T-cell (primary cell): ENCODE measurements around the gene SRSF2. TPM values are rescaled to one million over a fixed set of nuclear protein-coding genes. Genes with fewer than 3 reads are reported as not detected.

Source experiments
- ATAC-seq, 4 experiments: fragments of 200-7000 bp in 3 of 4; fragments of 150-1000 bp in 1 of 4; cut with Tn5 transposase; replicated peaks in 1 of 4; 1 replicate in 3 of 4; 2 replicates in 1 of 4; pipeline ENCODE4 v1.10.0; 2021; ENCODE audit warnings: moderate library complexity in 3 of 4, mild to moderate bottlenecking in 2 of 4, moderate number of reproducible peaks in 1 of 4
- CTCF ChIA-PET, 2 donors: fragments of 300-600 bp; sonication (Branson Sonifier 250); formaldehyde crosslinking; loops; one replicate each; lab custom pipeline; 2022; ENCODE audit warnings: antibody characterized with exemption in 2 of 2; lab: Charles Lee
- POLR2A ChIA-PET, 2 donors: fragments of 300-600 bp; sonication (Branson Sonifier 250); formaldehyde crosslinking; loops; one replicate each; lab custom pipeline; 2022; ENCODE audit warnings: antibody characterized with exemption in 2 of 2; lab: Charles Lee
- DNase-seq, 35 experiments: peaks; one replicate each; pipeline versions ENCODE4 v3.0.0 to v3.0.0-alpha.2; 2013 to 2023
- H3K27ac ChIP-seq: one replicate; pipeline ENCODE4 v1.5.1; 2013; ENCODE audit warnings: low read length
- H3K27me3 ChIP-seq, 2 experiments: replicated peaks in 1 of 2; 1 replicate in 1 of 2; 2 replicates in 1 of 2; pipeline versions ENCODE4 v1.6.1 to v1.7.0; 2013; ENCODE audit warnings: low read length in 1 of 2, mixed read lengths in 1 of 2; ENCODE audit not compliant: control insufficient read depth in 2 of 2, insufficient read depth in 2 of 2; ENCODE audit errors: extremely low read depth in 1 of 2
- H3K36me3 ChIP-seq, 2 donors: 1 replicate in 1 of 2; 2 replicates in 1 of 2; pipeline versions ENCODE4 v1.6.1 to v1.7.0; 2013; ENCODE audit warnings: low read length in 1 of 2; ENCODE audit not compliant: control insufficient read depth in 2 of 2, insufficient read depth in 1 of 2; ENCODE audit errors: extremely low read depth in 1 of 2
- H3K4me1 ChIP-seq, 2 experiments: 1 replicate in 1 of 2; 2 replicates in 1 of 2; pipeline versions ENCODE4 v1.6.1 to v1.7.0; 2013; ENCODE audit warnings: low read length in 2 of 2, mixed read lengths in 1 of 2; ENCODE audit not compliant: insufficient read depth in 2 of 2, control insufficient read depth in 1 of 2; ENCODE audit errors: extremely low read depth in 1 of 2
- H3K4me3 ChIP-seq, 2 donors: 1 replicate in 1 of 2; 2 replicates in 1 of 2; pipeline versions ENCODE4 v1.5.1 to v1.7.0; 2013; ENCODE audit warnings: mild to moderate bottlenecking in 2 of 2, low read length in 1 of 2, moderate library complexity in 1 of 2; ENCODE audit not compliant: control insufficient read depth in 1 of 2; ENCODE audit errors: extremely low read depth in 1 of 2
- H3K9me3 ChIP-seq: 2 replicates; pipeline ENCODE4 v1.7.0; 2013
- H3K27ac Mint-ChIP-seq, 2 donors: one replicate each; pipeline ENCODE4 v1.8.0; 2020 to 2021; ENCODE audit warnings: mild to moderate bottlenecking in 2 of 2, mixed read lengths in 2 of 2
- H3K27me3 Mint-ChIP-seq, 2 donors: one replicate each; pipeline ENCODE4 v1.8.0; 2021 to 2022; ENCODE audit warnings: mixed read lengths in 2 of 2
- H3K36me3 Mint-ChIP-seq: one replicate; pipeline ENCODE4 v1.8.0; 2021; ENCODE audit warnings: mixed read lengths
- H3K4me1 Mint-ChIP-seq, 3 donors: one replicate each; pipeline ENCODE4 v1.8.0; 2020 to 2022; ENCODE audit warnings: mixed read lengths in 3 of 3, mild to moderate bottlenecking in 1 of 3
- H3K4me3 Mint-ChIP-seq, 3 donors: one replicate each; pipeline ENCODE4 v1.8.0; 2020 to 2022; ENCODE audit warnings: mild to moderate bottlenecking in 3 of 3, mixed read lengths in 3 of 3, moderate library complexity in 3 of 3
- H3K9me3 Mint-ChIP-seq, 3 donors: one replicate each; pipeline ENCODE4 v1.8.0; 2020 to 2022; ENCODE audit warnings: mixed read lengths in 3 of 3
- WGBS: methylation state at CpG from one replicate; pipeline ENCODE4 v1.1.5; 2013; ENCODE audit warnings: missing lambda C conversion rate; ENCODE audit not compliant: insufficient coverage; 5-methylcytosine and 5-hydroxymethylcytosine counted together
- total RNA-seq, 35 experiments: library from RNA in 6 of 35; stranded (reverse) in 6 of 35; fragments of 120-200 nt in 1 of 35; gene quantifications; one replicate each; pipeline versions ENCODE4 v1.2.1 to v1.2.4 and lab custom pipeline; 2013 to 2026

SRSF2 gene
- total RNA-seq, 5 donors from 2014 or later (not counting 1 experiment from before 2014, with no cell fraction given): 349 to 413 (median 382) TPM

GRCh38 chr17:76704805-76705204 lies 32.3 kb downstream of the SRSF2 start:
- H3K4me3 ChIP-seq: no peak overlapping the region
- no peak overlapping the region for H3K27ac ChIP-seq
- H3K4me3 Mint-ChIP-seq: no peak overlapping the region
- peaks cover 0 to 11% (median 7%) of the 10 kb centered on the region in 3 donors for H3K4me1 Mint-ChIP-seq
- H3K9me3 ChIP-seq: no peaks in the 10 kb centered on the region
- no peaks in the 10 kb centered on the region for H3K36me3 Mint-ChIP-seq
- ChIA-PET CTCF (interaction anchor here in 1 of 2 donors (0.6 kb wide), 2 partner anchors 10 to 187 kb away, joined by 4 to 8 read pairs; no protein-coding TSS in a partner anchor), POLR2A (interaction anchor here (0.6 to 0.7 kb wide), 2 partner anchors 11 to 814 kb away, joined by 4 to 8 read pairs; no protein-coding TSS in a partner anchor)
- H3K36me3 ChIP-seq: no peaks in the 10 kb centered on the region
- peaks cover 0 to 4% of the 10 kb centered on the region in 2 experiments for H3K27me3 ChIP-seq
- no peaks in the 10 kb centered on the region for H3K27me3 Mint-ChIP-seq
- H3K27ac Mint-ChIP-seq: no peak overlapping the region
- ATAC-seq: no peak
- WGBS: no CpG with 5 or more reads among the region's 4 CpGs
- no peaks in the 10 kb centered on the region for H3K9me3 Mint-ChIP-seq
- DNase-seq: no peak
- peaks cover 0 to 19% of the 10 kb centered on the region in 2 experiments for H3K4me1 ChIP-seq

- WGBS: 100% methylated on average over 5 of the region's 10 CpGs
- Histone ChIP-seq H3K4me1 (peaks cover 0 to 19% of the 10 kb centered on the region in 2 experiments), H3K27me3 (peaks cover 0 to under 1% of the 10 kb centered on the region in 2 experiments), H3K36me3 (no peaks in the 10 kb centered on the region), H3K9me3 (no peaks in the 10 kb centered on the region), H3K4me3 (no peak overlapping the region), H3K27ac (no peak overlapping the region)
- DNase-seq: no peak
- Mint-ChIP-seq H3K4me1 (peaks cover 0 to 6% (median 0%) of the 10 kb centered on the region in 3 donors), H3K4me3 (no peak overlapping the region), H3K27me3 (no peaks in the 10 kb centered on the region), H3K27ac (no peak overlapping the region), H3K36me3 (no peaks in the 10 kb centered on the region), H3K9me3 (no peaks in the 10 kb centered on the region)
- no peak for ATAC-seq
- POLR2A ChIA-PET: no interaction called here
- CTCF ChIA-PET: interaction anchor here in 1 of 2 donors (0.7 kb wide), 1 partner anchor 96 kb away, joined by 3 read pairs; no protein-coding TSS in a partner anchor
Observed at GRCh38 chr17:76702941-76703637, 34.0 kb downstream of the SRSF2 start.

GRCh38 chr17:76702076-76702475 lies 35.1 kb downstream of the SRSF2 start:
- no peaks in the 10 kb centered on the region for H3K9me3 ChIP-seq
- POLR2A ChIA-PET: interaction anchor here in 1 of 2 donors (0.6 kb wide), 1 partner anchor 26 kb away, joined by 4 read pairs; no protein-coding TSS in a partner anchor
- H3K9me3 Mint-ChIP-seq: no peaks in the 10 kb centered on the region
- H3K4me1 ChIP-seq: peaks cover 0 to 21% of the 10 kb centered on the region in 2 experiments
- peaks cover 0 to 6% (median 0%) of the 10 kb centered on the region in 3 donors for H3K4me1 Mint-ChIP-seq
- no peak overlapping the region for H3K27ac Mint-ChIP-seq
- H3K27me3 Mint-ChIP-seq: no peaks in the 10 kb centered on the region
- no peaks in the 10 kb centered on the region for H3K36me3 ChIP-seq
- H3K4me3 Mint-ChIP-seq: no peak overlapping the region
- H3K36me3 Mint-ChIP-seq: no peaks in the 10 kb centered on the region
- CTCF ChIA-PET: no interaction called here
- no CpG with 5 or more reads among the region's 2 CpGs for WGBS
- no peak overlapping the region for H3K27ac ChIP-seq
- ATAC-seq (no peak), DNase-seq (no peak)
- H3K27me3 ChIP-seq: peaks cover 0 to 5% of the 10 kb centered on the region in 2 experiments
- H3K4me3 ChIP-seq: no peak overlapping the region

- H3K27ac Mint-ChIP-seq: no peak overlapping the region
- CTCF ChIA-PET: no interaction called here
- Histone ChIP-seq H3K27me3 (peaks cover 0 to 5% of the 10 kb centered on the region in 2 experiments), H3K9me3 (no peaks in the 10 kb centered on the region), H3K36me3 (no peaks in the 10 kb centered on the region), H3K4me3 (no peak overlapping the region), H3K27ac (no peak overlapping the region), H3K4me1 (peaks cover 0 to 26% of the 10 kb centered on the region in 2 experiments)
- ATAC-seq (no peak), DNase-seq (no peak)
- no peaks in the 10 kb centered on the region for H3K36me3 Mint-ChIP-seq
- H3K4me3 Mint-ChIP-seq: no peak overlapping the region
- no peaks in the 10 kb centered on the region for H3K9me3 Mint-ChIP-seq
- POLR2A ChIA-PET: interaction anchor here in 1 of 2 donors (0.6 kb wide), 1 partner anchor 27 kb away, joined by 4 read pairs; no protein-coding TSS in a partner anchor
- H3K27me3 Mint-ChIP-seq: no peaks in the 10 kb centered on the region
- H3K4me1 Mint-ChIP-seq: peaks cover 0 to 12% (median 0%) of the 10 kb centered on the region in 3 donors
- 90% methylated on average over 10 of the region's 11 CpGs for WGBS
Observed at GRCh38 chr17:76701471-76701967, 35.6 kb downstream of the SRSF2 start.

GRCh38 chr17:76700617-76701470 lies 36.3 kb downstream of the SRSF2 start:
- WGBS: 88% methylated on average over 32 of the region's 33 CpGs
- H3K27me3 Mint-ChIP-seq: no peaks in the 10 kb centered on the region
- H3K27me3 ChIP-seq: peaks cover 0 to 5% of the 10 kb centered on the region in 2 experiments
- DNase-seq (peak in 6 of 35 experiments; percentile 7 to 50 (median 23)), ATAC-seq (peak in 3 of 4 experiments; percentile 47 to 71 (median 51))
- H3K36me3 Mint-ChIP-seq: no peaks in the 10 kb centered on the region
- H3K27ac Mint-ChIP-seq: peak overlapping the region in 1 of 2 donors; percentile 64
- H3K36me3 ChIP-seq: no peaks in the 10 kb centered on the region
- H3K4me1 Mint-ChIP-seq: peaks cover 0 to 13% (median 0%) of the 10 kb centered on the region in 3 donors
- peaks cover 0 to 32% of the 10 kb centered on the region in 2 experiments for H3K4me1 ChIP-seq
- no peaks in the 10 kb centered on the region for H3K9me3 ChIP-seq
- peak overlapping the region; percentile 55 for H3K27ac ChIP-seq
- ChIA-PET CTCF (no interaction called here), POLR2A (interaction anchor here in 1 of 2 donors (0.7 kb wide), 1 partner anchor 14 kb away, joined by 3 read pairs; no protein-coding TSS in a partner anchor)
- no peak overlapping the region for H3K4me3 ChIP-seq
- H3K4me3 Mint-ChIP-seq: no peak overlapping the region
- H3K9me3 Mint-ChIP-seq: no peaks in the 10 kb centered on the region

GRCh38 chr17:76700270-76700616 lies 36.9 kb downstream of the SRSF2 start:
- H3K27me3 ChIP-seq: peaks cover 0 to 5% of the 10 kb centered on the region in 2 experiments
- no peaks in the 10 kb centered on the region for H3K9me3 ChIP-seq
- ATAC-seq (peak in 2 of 4 experiments; percentile 19 to 20), DNase-seq (no peak)
- 87% methylated on average over 8 of the region's 8 CpGs for WGBS
- CTCF ChIA-PET: no interaction called here
- H3K4me1 ChIP-seq: peaks cover 0 to 34% of the 10 kb centered on the region in 2 experiments
- Mint-ChIP-seq H3K4me1 (peaks cover 0 to 16% (median 0%) of the 10 kb centered on the region in 3 donors), H3K27ac (peak overlapping the region in 1 of 2 donors; percentile 64), H3K27me3 (no peaks in the 10 kb centered on the region), H3K36me3 (no peaks in the 10 kb centered on the region), H3K9me3 (no peaks in the 10 kb centered on the region), H3K4me3 (no peak overlapping the region)
- H3K4me3 ChIP-seq: no peak overlapping the region
- H3K27ac ChIP-seq: peak overlapping the region; percentile 55
- POLR2A ChIA-PET: interaction anchor here in 1 of 2 donors (0.7 kb wide), 1 partner anchor 15 kb away, joined by 3 read pairs; no protein-coding TSS in a partner anchor
- H3K36me3 ChIP-seq: no peaks in the 10 kb centered on the region
